GM19468 (cell line): ENCODE measurements around the gene ANKLE2.
"Not testable (repeated sequence)": the region's sequence is repeated elsewhere in the genome, so short reads cannot be mapped to it uniquely, and the experiment has no call there.

Source experiments
- ATAC-seq: cut with Tn5 transposase; IDR thresholded peaks from one replicate; pipeline ENCODE4 v1.9.1; 2021; ENCODE audit warnings: mild to moderate bottlenecking, moderate library complexity, moderate number of reproducible peaks; ENCODE audit not compliant: unreplicated experiment; ENCODE audit errors: extremely low read depth

Gene ANKLE2

GRCh38 chr12:132761032-132761920 is at the start of gene ANKLE2:
ANKLE2 (minus strand) TSS chr12:132761832; CDS start chr12:132761798, 34 bp downstream.
- peak; percentile 7 for ATAC-seq

- ATAC-seq, result not testable (repeated sequence)
Measured at GRCh38 chr12:132809391-132809790, 47.8 kb upstream of the ANKLE2 start.

DNA sequence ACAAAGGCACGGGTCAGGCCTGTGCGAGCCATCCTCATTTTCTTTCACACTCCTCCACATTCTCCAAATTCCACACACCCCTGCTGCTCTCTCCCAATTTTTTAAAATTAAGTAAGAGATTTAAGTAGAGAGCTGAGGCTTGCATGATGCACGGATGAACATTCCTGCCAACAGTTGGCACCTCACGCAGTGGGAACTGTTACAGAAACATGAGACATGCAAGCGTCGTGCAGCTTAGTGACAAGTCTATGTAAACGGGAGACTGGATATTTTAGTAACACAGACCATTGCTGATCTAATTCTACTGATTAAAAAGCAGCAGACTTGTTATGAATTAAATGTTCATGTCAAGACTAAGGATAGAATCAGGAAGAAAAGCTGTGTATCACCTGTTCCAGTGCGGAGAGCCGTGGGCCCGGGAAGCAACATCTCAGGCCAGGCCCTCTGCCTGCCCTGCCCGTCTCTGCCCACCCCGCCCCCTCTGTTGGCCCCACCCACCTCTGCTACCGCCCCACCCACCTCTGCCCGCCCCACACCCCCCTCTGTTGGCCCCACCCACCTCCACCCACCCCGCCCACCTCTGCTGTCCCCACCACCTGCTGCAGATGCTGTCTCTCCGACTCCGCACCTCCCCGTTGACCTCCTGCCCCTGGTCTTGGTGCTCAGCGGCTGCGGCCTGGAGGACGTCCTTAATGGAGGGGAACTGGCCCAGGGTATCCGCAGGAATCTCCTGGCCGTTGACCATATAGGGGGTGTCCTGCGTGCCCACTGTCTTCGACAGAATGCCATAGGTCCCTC is 45.9 kb upstream of the ANKLE2 start:
- ATAC-seq, result no peak

GRCh38 chr12:132806857-132807256 is 45.2 kb upstream of the ANKLE2 start:
- ATAC-seq, result no peak

GRCh38 chr12:132804426-132804861 is 42.8 kb upstream of the ANKLE2 start:
- ATAC-seq, result no peak

- ATAC-seq, result no peak
Measured at GRCh38 chr12:132803888-132804287, 42.3 kb upstream of the ANKLE2 start.

- ATAC-seq, result no peak
Measured at GRCh38 chr12:132803125-132803524, 41.5 kb upstream of the ANKLE2 start.

GRCh38 chr12:132801741-132802140 is 40.1 kb upstream of the ANKLE2 start:
- ATAC-seq, result no peak

- no peak for ATAC-seq
Measured at GRCh38 chr12:132798836-132799235, 37.2 kb upstream of the ANKLE2 start.

DNA sequence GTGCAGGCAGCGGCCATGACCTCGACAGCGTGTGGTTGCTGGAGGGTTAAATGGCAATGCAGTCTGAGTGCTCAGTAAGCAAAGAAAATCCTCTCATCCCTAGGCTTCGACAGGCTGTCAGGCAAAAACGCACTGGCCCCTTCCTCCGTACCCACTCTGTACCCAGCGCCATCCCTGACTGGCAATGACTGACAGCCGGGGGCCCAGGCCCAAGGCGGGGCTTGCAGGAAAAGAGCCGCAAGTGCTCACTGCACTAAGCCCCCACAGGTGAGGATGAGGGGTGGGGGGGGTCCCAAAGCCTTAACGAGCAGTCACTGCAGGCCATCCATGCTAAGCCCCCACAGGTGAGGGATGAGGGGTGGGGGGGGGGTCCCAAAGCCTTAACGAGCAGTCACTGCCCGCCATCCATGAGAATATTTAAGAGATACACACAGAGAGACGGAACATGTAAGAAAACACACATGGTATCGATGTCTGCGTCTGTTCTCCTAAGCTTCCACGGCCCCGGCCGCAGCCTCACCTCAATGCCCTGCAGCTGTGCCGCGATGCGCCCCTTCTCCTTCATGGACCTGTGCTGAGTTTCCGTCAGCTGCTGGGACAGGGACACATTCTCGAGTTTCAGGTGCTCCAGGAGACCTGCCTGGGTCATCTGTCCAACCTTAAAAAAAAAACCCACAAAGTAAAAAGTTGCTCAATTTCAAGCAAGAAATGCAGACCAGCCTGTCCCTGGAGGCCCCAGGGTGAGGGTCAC is 36.4 kb upstream of the ANKLE2 start:
- ATAC-seq, result no peak

DNA sequence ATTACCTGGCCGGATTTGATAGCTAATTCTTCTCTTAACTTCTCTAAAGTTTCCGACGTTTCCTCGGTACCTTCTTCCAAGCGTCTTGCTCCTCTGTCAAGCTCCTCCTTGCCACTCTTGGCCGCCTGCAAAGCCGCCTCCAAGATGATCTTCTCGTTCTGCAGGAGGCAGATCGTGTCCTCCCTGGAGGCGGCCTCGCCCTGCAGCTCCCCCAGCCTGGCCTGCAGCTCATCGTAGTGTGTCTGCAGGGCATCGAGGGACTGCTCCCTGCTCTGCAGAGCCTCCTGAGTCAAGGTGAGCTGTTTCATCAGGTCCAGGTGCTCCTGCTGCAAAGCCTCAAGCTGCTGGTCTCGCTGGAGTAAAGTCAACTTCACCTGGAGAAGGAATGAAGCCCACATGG is 34.2 kb upstream of the ANKLE2 start:
- ATAC-seq, result no peak

DNA sequence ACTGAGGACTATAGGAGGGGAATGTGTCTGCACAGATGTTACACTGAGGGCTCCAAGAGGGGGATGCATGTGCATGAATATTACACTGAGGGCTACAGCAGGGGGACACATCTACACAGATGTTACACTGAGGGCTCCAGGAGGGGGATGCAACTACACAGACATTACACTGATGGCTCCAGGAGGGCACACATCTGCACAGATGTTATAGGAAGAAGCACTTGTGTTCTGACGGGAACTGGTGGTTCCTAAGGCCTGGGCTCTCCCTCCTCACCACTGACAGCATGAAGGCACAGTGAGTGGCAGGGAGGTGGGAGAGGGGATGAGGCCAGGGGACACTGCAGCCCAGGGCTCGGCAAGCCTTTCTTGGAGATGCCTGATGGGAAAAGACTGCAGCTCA is 30.3 kb upstream of the ANKLE2 start:
- ATAC-seq, result not testable (repeated sequence)

DNA sequence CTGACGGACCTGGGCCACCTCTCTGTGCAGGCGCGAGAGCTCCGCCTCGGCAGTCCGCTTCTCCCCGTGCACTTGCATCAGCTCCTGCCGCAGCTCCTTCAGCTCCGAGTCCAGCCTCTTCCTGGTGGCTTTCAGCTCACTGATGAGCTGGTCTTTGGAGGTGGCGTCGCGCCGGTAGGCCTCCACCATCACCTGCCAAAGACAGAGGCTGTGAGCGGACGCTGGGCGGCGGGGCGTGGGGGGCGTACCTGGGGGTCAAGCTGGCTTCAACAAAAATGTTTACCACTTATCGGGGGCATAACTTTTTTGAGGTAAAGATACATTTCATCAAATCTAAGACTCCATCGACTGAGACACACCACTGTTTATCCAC is 27.5 kb upstream of the ANKLE2 start:
- ATAC-seq, result no peak

- ATAC-seq, result no peak
Measured at GRCh38 chr12:132788375-132789098, 26.9 kb upstream of the ANKLE2 start.

GRCh38 chr12:132787877-132788276 is 26.2 kb upstream of the ANKLE2 start:
- ATAC-seq, result no peak

DNA sequence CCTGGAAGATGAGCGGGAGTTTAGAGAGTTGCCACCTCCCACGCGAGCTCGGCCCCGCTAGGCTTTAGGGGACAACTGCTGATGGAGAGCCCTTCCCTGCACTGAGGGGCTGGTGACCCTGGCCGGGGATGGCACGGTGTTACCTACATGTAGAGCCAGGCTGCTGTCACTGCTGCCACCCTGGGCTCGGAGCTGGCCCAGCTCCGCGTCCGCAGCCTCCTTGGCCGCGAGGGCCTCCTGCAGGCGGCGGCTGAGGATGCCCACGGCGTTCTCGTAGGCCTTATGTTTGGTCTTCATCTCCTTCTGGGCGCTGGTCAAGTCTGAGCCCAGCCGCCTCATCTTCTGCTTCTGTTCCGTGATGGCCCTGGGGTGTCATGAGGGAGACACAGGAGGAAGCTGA is 24.6 kb upstream of the ANKLE2 start:
- no peak for ATAC-seq

DNA sequence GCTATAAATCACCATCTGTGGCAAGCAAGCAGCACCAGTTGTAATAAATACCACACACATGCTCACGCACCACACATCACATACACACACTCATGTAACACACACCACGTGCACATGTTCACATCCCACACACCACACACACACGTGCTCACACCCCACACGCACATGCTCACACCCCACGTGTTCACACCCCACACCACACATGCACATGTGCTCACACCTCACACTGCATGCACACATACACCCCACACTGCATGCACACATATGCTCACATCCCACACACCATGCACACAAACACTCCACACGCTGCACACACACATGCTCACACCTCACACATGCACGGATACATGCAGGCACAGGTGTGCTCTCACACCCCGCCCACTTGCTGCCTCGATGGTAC is 22.9 kb upstream of the ANKLE2 start:
- no peak for ATAC-seq

GRCh38 chr12:132783917-132784531 is 22.4 kb upstream of the ANKLE2 start:
- no peak for ATAC-seq

DNA sequence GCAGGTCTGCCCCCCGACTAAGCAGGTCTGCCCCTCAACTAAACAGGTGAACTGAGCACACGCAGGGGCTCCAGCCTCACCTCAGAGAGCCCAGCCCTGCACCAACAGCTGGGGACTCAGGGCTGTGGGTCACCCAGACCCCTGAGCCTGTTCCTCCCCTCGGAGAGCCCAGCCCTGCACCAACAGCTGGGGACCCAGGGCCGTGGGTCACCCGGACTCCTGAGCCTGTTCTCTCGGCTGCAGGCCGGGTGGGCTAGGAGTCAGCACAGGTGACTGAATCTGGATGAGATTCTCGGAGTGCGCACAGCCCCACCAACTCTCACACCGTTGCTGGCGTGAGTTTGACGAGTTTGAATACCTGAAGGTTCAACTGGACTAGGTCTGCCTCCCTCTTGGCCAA is 20.3 kb upstream of the ANKLE2 start:
- ATAC-seq, result no peak
